ENCODE data around the gene HMGB2. TPM values are rescaled to one million over a fixed set of nuclear protein-coding genes. Genes with fewer than 3 reads are reported as not detected.

The HMGB2 gene
- total RNA-seq, 4 donors from 2014 or later = 32.0 to 63.3 (median 47.5) TPM

DNA sequence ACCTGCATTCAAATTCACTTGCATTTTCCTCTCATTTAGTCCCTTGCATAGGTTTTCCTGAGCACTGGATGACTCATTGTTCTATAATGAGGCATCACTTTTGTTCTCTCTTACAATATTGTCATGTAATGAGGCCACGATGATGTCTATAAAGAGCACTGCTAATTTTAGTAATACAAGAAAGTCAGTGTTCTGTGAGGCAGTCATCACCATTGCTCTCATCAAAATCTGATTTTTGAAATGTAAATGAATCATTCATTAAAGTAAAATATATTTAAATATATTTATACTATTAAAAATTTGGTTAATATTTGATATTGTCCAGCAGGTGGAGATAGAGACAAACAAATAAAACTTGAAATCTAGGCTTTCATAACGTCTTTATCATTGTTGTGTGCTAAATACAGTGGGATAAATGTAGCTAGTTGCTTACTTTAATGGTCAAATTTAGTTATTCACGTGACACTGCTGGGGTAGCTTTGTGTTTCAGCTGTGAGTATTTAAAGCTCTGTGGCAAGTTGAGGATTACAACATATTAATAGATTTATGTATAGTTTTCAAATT, 15.4 kb downstream of the HMGB2 start:
- WGBS, 2 donors (ENCODE audit: low coverage in 1 of 2) = 0 to 11% methylated on average over 3 of the region's 3 CpGs
- peaks cover 0 to 9% (median 3%) of the 10 kb centered on the region in 3 donors for H3K4me1 ChIP-seq
- H3K9me3 ChIP-seq = no peaks in the 10 kb centered on the region
- peaks cover 0 to 54% of the 10 kb centered on the region in 2 donors for H3K36me3 ChIP-seq
- TF ChIP-seq POLR2AphosphoS5 (IDR thresholded peaks at IDR 0.05) (no peak), POLR2A (IDR thresholded peaks at IDR 0.05) (no peak), EP300 (IDR thresholded peaks at IDR 0.05) (no peak)
- TF ChIP-seq, protein P1, sequence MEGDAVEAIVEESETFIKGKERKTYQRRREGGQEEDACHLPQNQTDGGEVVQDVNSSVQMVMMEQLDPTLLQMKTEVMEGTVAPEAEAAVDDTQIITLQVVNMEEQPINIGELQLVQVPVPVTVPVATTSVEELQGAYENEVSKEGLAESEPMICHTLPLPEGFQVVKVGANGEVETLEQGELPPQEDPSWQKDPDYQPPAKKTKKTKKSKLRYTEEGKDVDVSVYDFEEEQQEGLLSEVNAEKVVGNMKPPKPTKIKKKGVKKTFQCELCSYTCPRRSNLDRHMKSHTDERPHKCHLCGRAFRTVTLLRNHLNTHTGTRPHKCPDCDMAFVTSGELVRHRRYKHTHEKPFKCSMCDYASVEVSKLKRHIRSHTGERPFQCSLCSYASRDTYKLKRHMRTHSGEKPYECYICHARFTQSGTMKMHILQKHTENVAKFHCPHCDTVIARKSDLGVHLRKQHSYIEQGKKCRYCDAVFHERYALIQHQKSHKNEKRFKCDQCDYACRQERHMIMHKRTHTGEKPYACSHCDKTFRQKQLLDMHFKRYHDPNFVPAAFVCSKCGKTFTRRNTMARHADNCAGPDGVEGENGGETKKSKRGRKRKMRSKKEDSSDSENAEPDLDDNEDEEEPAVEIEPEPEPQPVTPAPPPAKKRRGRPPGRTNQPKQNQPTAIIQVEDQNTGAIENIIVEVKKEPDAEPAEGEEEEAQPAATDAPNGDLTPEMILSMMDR (IDR thresholded peaks at IDR 0.05) = peak; percentile 24 to 52 (median 42)
- ATAC-seq = no peak
- no peak overlapping the region for H3K4me3 ChIP-seq
- no peak overlapping the region for H3K27ac ChIP-seq
- H3K27me3 ChIP-seq = no peaks in the 10 kb centered on the region

DNA sequence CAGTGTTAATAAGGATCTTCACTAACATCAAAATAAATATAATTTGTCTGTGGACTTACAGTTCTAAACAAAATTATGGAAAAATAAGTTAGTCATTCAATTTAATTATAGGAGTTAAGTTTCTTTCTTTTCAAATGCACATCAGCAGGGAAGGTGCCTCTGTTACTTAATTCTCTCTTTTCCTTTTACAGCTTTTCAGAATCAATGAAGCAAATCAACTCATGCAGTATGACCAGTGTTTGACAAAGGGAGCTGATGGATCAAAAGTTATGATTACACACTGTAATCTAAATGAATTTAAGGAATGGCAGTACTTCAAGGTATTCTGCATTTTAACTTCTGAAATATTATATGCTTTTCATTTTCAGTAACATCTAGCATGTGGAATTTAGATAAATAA, 15.9 kb downstream of the HMGB2 start:
- no peak overlapping the region for H3K27ac ChIP-seq
- no peak for ATAC-seq
- no peaks in the 10 kb centered on the region for H3K27me3 ChIP-seq
- H3K9me3 ChIP-seq = no peaks in the 10 kb centered on the region
- peaks cover 0 to 9% (median 3%) of the 10 kb centered on the region in 3 donors for H3K4me1 ChIP-seq
- no peak for TF ChIP-seq POLR2A (IDR thresholded peaks at IDR 0.05)
- TF ChIP-seq, protein P1 (IDR thresholded peaks at IDR 0.05) = no peak
- TF ChIP-seq POLR2AphosphoS5 (IDR thresholded peaks at IDR 0.05) = no peak
- TF ChIP-seq EP300 (IDR thresholded peaks at IDR 0.05) = no peak
- peaks cover 0 to 54% of the 10 kb centered on the region in 2 donors for H3K36me3 ChIP-seq
- no peak overlapping the region for H3K4me3 ChIP-seq

DNA sequence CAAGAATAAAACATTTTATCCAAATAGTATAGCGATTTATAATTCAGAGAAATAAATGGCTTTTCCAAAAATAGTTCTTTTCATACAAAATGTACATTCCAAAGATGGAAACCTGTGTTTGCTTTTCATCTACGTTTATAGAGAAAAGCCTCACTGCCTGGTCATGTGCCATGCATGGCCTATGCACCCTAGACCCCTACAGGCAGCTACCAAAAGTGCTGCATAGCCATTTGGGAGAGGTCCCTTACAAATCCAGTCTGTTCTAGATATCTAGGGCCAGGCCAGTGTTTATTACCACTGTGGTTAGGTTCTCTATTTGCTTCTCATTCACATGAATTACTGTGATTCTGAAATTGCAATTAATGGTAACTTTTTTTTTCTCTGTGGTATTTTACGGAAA, 17.2 kb downstream of the HMGB2 start:
- Histone ChIP-seq H3K27me3 (no peaks in the 10 kb centered on the region), H3K4me1 (peaks cover 0 to 9% (median 3%) of the 10 kb centered on the region in 3 donors), H3K4me3 (no peak overlapping the region), H3K36me3 (peaks cover 0 to 47% of the 10 kb centered on the region in 2 donors), H3K27ac (no peak overlapping the region), H3K9me3 (no peaks in the 10 kb centered on the region)
- 47 to 70% methylated on average over 2 to 3 of the region's 3 CpGs for WGBS, 2 donors (ENCODE audit: low coverage in 1 of 2)
- TF ChIP-seq POLR2AphosphoS5 (IDR thresholded peaks at IDR 0.05) (no peak), POLR2A (IDR thresholded peaks at IDR 0.05) (no peak), EP300 (IDR thresholded peaks at IDR 0.05) (no peak)
- TF ChIP-seq, protein P1 (IDR thresholded peaks at IDR 0.05) = no peak
- ATAC-seq = no peak

DNA sequence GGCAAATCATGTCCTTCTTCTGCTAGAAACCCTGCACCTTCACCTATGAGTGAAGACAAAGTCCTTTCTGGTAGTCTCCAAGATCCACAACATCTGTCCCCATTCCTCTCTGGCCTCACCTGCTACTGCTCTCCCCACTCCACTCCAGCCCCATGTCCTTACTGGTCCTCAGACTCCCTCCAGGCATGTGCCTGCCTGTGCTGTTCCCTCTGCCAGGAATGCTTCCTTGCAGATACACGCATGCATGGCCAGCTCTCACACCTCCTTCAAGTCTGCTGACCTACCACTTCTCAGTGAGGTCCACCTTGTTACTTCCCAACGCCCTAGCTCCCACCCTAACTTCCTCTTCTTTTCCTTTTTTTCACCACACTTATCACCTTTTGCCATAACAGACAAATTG, 18.1 kb downstream of the HMGB2 start:
- no peaks in the 10 kb centered on the region for H3K9me3 ChIP-seq
- H3K27me3 ChIP-seq = no peaks in the 10 kb centered on the region
- peaks cover 0 to 42% of the 10 kb centered on the region in 2 donors for H3K36me3 ChIP-seq
- no peak for ATAC-seq
- 37 to 76% methylated on average over 2 of the region's 2 CpGs for WGBS, 2 donors (ENCODE audit: low coverage in 1 of 2)
- H3K4me1 ChIP-seq = peaks cover 0 to 9% (median 3%) of the 10 kb centered on the region in 3 donors
- no peak overlapping the region for H3K4me3 ChIP-seq
- TF ChIP-seq, protein P1 (IDR thresholded peaks at IDR 0.05) = no peak
- TF ChIP-seq POLR2AphosphoS5 (IDR thresholded peaks at IDR 0.05) (no peak), POLR2A (IDR thresholded peaks at IDR 0.05) (no peak), EP300 (IDR thresholded peaks at IDR 0.05) (no peak)
- H3K27ac ChIP-seq = no peak overlapping the region

DNA sequence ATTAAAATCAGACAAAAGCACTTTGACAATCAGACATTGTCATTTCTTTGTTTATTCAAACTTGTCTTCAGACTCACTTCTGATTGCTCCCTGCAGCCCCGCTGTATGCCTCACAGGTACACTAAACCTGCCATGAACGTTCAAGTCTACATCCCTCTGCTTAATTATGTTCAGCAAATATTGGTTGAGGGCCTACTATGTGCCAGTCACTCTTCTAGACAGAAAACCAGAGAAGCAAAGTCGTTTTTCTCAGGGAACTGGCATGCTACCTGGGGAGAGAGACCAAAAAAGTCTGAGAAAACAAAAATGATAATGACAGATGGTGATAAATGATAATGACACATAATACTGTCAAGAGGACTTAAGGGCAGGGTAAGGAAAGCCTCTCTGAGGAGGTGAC, 19.4 kb downstream of the HMGB2 start:
- Histone ChIP-seq H3K27me3 (no peaks in the 10 kb centered on the region), H3K27ac (no peak overlapping the region), H3K4me3 (no peak overlapping the region), H3K9me3 (no peaks in the 10 kb centered on the region), H3K4me1 (peaks cover 0 to 9% (median 3%) of the 10 kb centered on the region in 3 donors), H3K36me3 (peaks cover 0 to 37% of the 10 kb centered on the region in 2 donors)
- no peak for ATAC-seq
- TF ChIP-seq POLR2A (IDR thresholded peaks at IDR 0.05) = no peak
- no peak for TF ChIP-seq POLR2AphosphoS5 (IDR thresholded peaks at IDR 0.05)
- no peak for TF ChIP-seq EP300 (IDR thresholded peaks at IDR 0.05)
- TF ChIP-seq, protein P1 (IDR thresholded peaks at IDR 0.05) = no peak
- 83 to 94% methylated on average over 3 of the region's 3 CpGs for WGBS, 2 donors (ENCODE audit: low coverage in 1 of 2)

Measured in gastroesophageal sphincter (tissue), 4 donors.